Panc1 (cell line): ENCODE measurements around the gene C18orf32.

Source experiments
- CTCF ChIP-seq: fragments of 450-650 bp; IDR thresholded peaks from 2 replicates; pipeline ENCODE4 v1.5.1; 2017; ENCODE audit warnings: mild to moderate bottlenecking
- POLR2AphosphoS5 ChIP-seq: IDR thresholded peaks from 2 replicates; pipeline ENCODE4 v1.6.1; 2012; ENCODE audit warnings: mild to moderate bottlenecking, low read depth, low read length, moderate library complexity
- REST ChIP-seq, 2 experiments: IDR thresholded peaks; 2 replicates each; pipeline ENCODE4 v1.6.1; 2011 to 2012; ENCODE audit warnings: low read depth in 2 of 2, control low read depth in 1 of 2, low read length in 1 of 2, mild to moderate bottlenecking in 1 of 2, moderate library complexity in 1 of 2; ENCODE audit not compliant: insufficient read depth in 1 of 2

- TF ChIP-seq CTCF (no peak), POLR2AphosphoS5 (no peak), REST (IDR thresholded peaks at IDR 0.05; ENCODE audit: insufficient read depth in 1 of 2, low read depth in 2 of 2, low read length in 1 of 2) (no peak)
These were observed 30.2 kb downstream of the C18orf32 start for GRCh38 chr18:49456794-49457193.
